Renal cortex interstitium (tissue), 15 donors: ENCODE data around the gene RNF227. TPM values are rescaled to one million over a fixed set of nuclear protein-coding genes. Genes with fewer than 3 reads are reported as not detected.
"Not testable (repeated sequence)": the region's sequence is repeated elsewhere in the genome, so short reads cannot be mapped to it uniquely, and the experiment has no call there.

Source experiments
- DNase-seq, 11 donors: peaks; one replicate each; pipeline ENCODE4 v3.0.0-alpha.2; 2013; ENCODE audit warnings: low read depth in 9 of 11, low spot score in 4 of 11; ENCODE audit errors: extremely low read depth in 1 of 11
- long read RNA-seq, 16 experiments: transcript quantifications; one replicate each; lab custom pipeline, GENCODE V29; 2026
- polyA plus RNA-seq, 3 donors: library from polyadenylated mRNA; unstranded; fragments of 120-200 nt; gene quantifications; one replicate each; pipeline ENCODE4 v1.2.1, GENCODE V29; 2013; ENCODE audit not compliant: insufficient read length in 3 of 3

The RNF227 gene
- polyA plus RNA-seq = 1 to 10 TPM; 3.8 to 4.8 (median 4.1) TPM
- long read RNA-seq, donor 1, partial matches to known transcripts = 0 of 3 reads
- long read RNA-seq, donor 1, other reads (novel, unspliced or antisense) = 0 of 3 reads
- long read RNA-seq, donor 2, partial matches to known transcripts = 0 of 6 reads
- long read RNA-seq, donor 2, other reads (novel, unspliced or antisense) = 0 of 6 reads
- long read RNA-seq, donor 3, partial matches to known transcripts = 0 of 6 reads
- long read RNA-seq, donor 3, other reads (novel, unspliced or antisense) = 0 of 6 reads
- long read RNA-seq, donor 4, partial matches to known transcripts = 0 of 3 reads
- long read RNA-seq, donor 4, other reads (novel, unspliced or antisense) = 0 of 3 reads
- long read RNA-seq, donor 5 = 0 reads
- long read RNA-seq, donor 6, transcript RNF227-202 (1 exons, 2,618 nt) = major isoform, 5 of 9 reads
- long read RNA-seq, donor 6, partial matches to known transcripts = 0 of 9 reads
- long read RNA-seq, donor 6, other reads (novel, unspliced or antisense) = 0 of 9 reads
- long read RNA-seq, donor 7, transcript RNF227-202 (1 exons, 2,618 nt) = major isoform, 9 of 12 reads
- long read RNA-seq, donor 7, partial matches to known transcripts = 0 of 12 reads
- long read RNA-seq, donor 7, other reads (novel, unspliced or antisense) = 0 of 12 reads
- long read RNA-seq, donor 8 = 0 reads
- long read RNA-seq, donor 9, partial matches to known transcripts = 0 of 5 reads
- long read RNA-seq, donor 9, other reads (novel, unspliced or antisense) = 0 of 5 reads
- long read RNA-seq, donor 10, transcript RNF227-202 (1 exons, 2,618 nt) = major isoform, 9 of 10 reads
- long read RNA-seq, donor 10, partial matches to known transcripts = 0 of 10 reads
- long read RNA-seq, donor 10, other reads (novel, unspliced or antisense) = 0 of 10 reads
- long read RNA-seq, donor 11, transcript RNF227-202 (1 exons, 2,618 nt) = major isoform, 7 of 9 reads
- long read RNA-seq, donor 11, partial matches to known transcripts = 0 of 9 reads
- long read RNA-seq, donor 11, other reads (novel, unspliced or antisense) = 0 of 9 reads
- long read RNA-seq, donor 12, partial matches to known transcripts = 0 of 3 reads
- long read RNA-seq, donor 12, other reads (novel, unspliced or antisense) = 0 of 3 reads
- long read RNA-seq, donor 13 = 0 reads
- long read RNA-seq, donor 14, transcript RNF227-202 (1 exons, 2,618 nt) = major isoform, 5 of 7 reads
- long read RNA-seq, donor 14, partial matches to known transcripts = 0 of 7 reads
- long read RNA-seq, donor 14, other reads (novel, unspliced or antisense) = 0 of 7 reads
- long read RNA-seq, donor 15, partial matches to known transcripts = 0 of 5 reads
- long read RNA-seq, donor 15, other reads (novel, unspliced or antisense) = 0 of 5 reads
- long read RNA-seq, donor 16, transcript RNF227-202 (1 exons, 2,618 nt) = major isoform, 27 of 31 reads
- long read RNA-seq, donor 16, partial matches to known transcripts = 0 of 31 reads
- long read RNA-seq, donor 16, other reads (novel, unspliced or antisense) = 0 of 31 reads

GRCh38 chr17:7915611-7916384 lies at the start of gene RNF227:
TSS of gene RNF227 (minus strand) at chr17:7916289. CDS start at chr17:7916195, 94 bp downstream.
- peak; percentile 87 to 96 (median 95) for DNase-seq

GRCh38 chr17:7961421-7961820 lies 45.3 kb upstream of the RNF227 start:
- DNase-seq = no peak

GRCh38 chr17:7959503-7960253 lies 43.6 kb upstream of the RNF227 start:
- DNase-seq = no peak

GRCh38 chr17:7956228-7956965 lies 40.3 kb upstream of the RNF227 start:
- peak in 6 of 11 donors; percentile 13 to 38 (median 16) for DNase-seq

GRCh38 chr17:7955414-7956227 lies 39.5 kb upstream of the RNF227 start:
- no peak for DNase-seq

- not testable (repeated sequence) for DNase-seq
Measured at GRCh38 chr17:7953266-7953665, 37.2 kb upstream of the RNF227 start.

GRCh38 chr17:7951143-7951792 lies 35.2 kb upstream of the RNF227 start:
- no peak for DNase-seq

GRCh38 chr17:7950578-7950977 lies 34.5 kb upstream of the RNF227 start:
- DNase-seq = no peak

- no peak for DNase-seq
Measured at GRCh38 chr17:7947651-7948050, 31.6 kb upstream of the RNF227 start.

GRCh38 chr17:7946441-7946840 lies 30.4 kb upstream of the RNF227 start:
- DNase-seq = no peak

- no peak for DNase-seq
Measured at GRCh38 chr17:7945651-7946050, 29.6 kb upstream of the RNF227 start.

- no peak for DNase-seq
Measured at GRCh38 chr17:7944326-7944725, 28.2 kb upstream of the RNF227 start.

GRCh38 chr17:7943291-7943690 lies 27.2 kb upstream of the RNF227 start:
- no peak for DNase-seq

- no peak for DNase-seq
Measured at GRCh38 chr17:7940743-7941142, 24.7 kb upstream of the RNF227 start.

GRCh38 chr17:7940034-7940433 lies 23.9 kb upstream of the RNF227 start:
- DNase-seq = no peak
